PC-9 (cell line): ENCODE data around the gene TUBA1C.

Source experiments
- CTCF ChIP-seq: fragments of 200-600 bp; sonication (generic); conservative IDR thresholded peaks from 2 replicates; pipeline ENCODE4 v1.6.1; 2017; ENCODE audit warnings: mixed run types, antibody characterized with exemption, mild to moderate bottlenecking, moderate library complexity
- EZH2 ChIP-seq: fragments of 200-600 bp; sonication (generic); IDR thresholded peaks from 2 replicates; pipeline ENCODE4 v1.8.0; 2017; ENCODE audit warnings: antibody characterized with exemption, low read depth

GRCh38 chr12:49230176-49230804, 34.6 kb upstream of the TUBA1C start:
- TF ChIP-seq CTCF (no peak), EZH2 (no peak)
